ENCODE measurements around the gene CTSF.
"Not testable (repeated sequence)": the region's sequence is repeated elsewhere in the genome, so short reads cannot be mapped to it uniquely, and the experiment has no call there.

Gene CTSF

GRCh38 chr11:66556086-66556485, 12.3 kb downstream of the CTSF start:
- DNase-seq: no peak

DNA sequence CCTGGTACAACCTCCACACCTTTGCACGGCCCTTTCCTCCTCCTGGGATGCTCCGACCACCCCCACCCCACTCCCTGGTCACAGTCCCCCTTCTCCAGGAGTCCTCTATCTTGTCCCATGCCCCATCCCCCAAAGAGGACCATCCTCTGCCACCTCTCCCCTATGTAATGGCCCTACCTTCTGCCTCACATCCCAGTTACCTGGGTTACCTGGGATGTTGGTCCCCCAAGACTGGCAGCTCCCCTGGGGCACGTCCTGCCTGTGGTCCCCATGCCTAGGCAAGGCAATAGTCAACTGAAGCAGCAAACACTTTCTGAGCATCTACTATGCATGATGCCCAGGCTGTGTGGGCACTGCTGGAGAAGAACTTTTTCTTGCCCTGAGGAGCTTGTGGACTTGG, 13.0 kb downstream of the CTSF start:
- no peak for DNase-seq

DNA sequence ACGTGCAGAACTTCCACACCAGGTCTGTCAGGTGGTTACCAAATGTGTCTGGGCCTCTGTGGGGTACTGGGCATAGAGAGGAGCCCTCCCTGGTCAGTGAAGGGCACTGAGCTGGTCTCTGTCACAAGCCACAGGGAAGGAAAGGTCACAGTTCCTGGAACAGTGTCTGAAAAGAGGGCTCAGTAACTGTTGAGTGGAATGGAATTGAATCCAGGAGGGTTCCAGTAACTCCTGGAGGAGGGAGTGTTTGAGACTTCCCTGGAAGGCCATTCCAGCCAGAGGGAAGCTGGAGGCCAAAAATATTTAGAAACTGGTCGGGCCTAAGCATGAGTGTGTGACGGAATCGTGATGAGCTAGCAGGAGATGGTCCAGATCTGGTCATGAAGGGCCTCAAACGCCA, 13.8 kb downstream of the CTSF start:
- DNase-seq: no peak

- no peak for DNase-seq
These were observed 17.5 kb downstream of the CTSF start for GRCh38 chr11:66550887-66551286.

GRCh38 chr11:66549696-66550095, 18.7 kb downstream of the CTSF start:
- no peak for DNase-seq

- no peak for DNase-seq
These were observed 19.4 kb downstream of the CTSF start for GRCh38 chr11:66548774-66549630.

- DNase-seq: no peak
These were observed 20.4 kb downstream of the CTSF start for GRCh38 chr11:66548041-66548440.

- no peak for DNase-seq
These were observed 20.8 kb downstream of the CTSF start for GRCh38 chr11:66547662-66548009.

DNA sequence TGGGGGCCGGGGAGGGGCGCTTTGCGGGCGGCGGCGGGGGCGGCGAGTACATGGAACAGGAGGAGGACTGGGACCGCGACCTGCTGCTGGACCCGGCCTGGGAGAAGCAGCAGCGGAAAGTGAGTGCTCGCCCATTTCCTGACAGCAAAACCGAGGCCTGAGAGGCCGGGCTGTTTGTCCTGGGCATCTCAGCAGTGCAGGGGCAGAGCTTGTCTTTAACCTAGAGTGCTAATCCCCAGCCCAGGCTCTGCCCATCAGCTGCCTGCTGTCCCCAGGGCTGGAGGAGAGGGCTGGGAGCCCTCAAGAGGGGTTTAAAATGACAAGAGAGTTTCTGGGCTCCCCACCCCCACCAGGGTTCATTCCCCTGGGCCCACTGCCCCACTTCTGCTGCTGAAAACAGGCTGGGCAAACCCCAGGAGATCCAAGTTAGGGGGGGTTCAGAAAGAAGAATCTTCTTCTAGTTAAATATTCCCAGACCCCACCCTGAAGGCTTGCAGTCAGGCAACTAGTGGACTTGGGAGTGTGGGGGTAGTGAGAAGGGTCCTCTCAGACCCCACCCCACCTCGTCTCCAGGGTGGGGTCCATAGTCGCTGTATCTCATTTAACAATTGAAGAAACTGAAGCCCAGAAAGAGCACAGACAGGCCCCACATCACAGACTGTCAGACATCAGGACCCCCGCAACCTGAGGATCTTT, 21.3 kb downstream of the CTSF start:
- no peak for DNase-seq

DNA sequence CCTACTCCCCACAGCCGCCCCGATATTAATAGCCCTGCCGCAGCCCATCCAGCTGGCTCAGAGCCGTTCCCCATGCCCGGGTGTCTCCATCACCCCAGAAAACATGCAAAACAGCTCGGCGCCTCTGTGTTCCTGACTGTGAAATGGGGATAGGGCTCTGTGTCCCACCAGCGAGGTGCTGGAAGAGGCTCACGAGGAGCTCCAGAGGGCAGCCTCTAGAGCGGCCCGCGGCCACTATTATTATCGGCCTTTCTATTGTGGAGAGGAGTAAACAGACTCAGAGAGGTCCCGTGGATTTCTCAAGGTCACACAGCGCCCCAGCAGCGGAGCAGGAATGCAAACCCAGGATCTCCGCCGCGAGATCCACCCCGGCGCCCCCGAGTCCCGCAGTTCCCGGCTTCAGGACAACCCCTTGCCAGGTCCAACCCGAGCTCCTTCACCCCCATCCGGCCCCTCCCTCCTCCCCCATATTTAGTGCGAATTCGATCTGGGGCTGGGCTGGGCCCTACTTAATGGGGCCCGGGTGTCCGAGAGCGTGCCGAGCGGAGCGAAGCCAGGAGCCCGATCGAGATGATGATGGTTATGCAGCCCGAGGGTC, 21.9 kb downstream of the CTSF start, which contains the start of gene ACTN3:
ACTN3 (plus strand) TSS at position 536 of the 598 bp plus-strand sequence; CDS start at position 571, 35 bp downstream.
- peak; percentile 45 for DNase-seq

DNA sequence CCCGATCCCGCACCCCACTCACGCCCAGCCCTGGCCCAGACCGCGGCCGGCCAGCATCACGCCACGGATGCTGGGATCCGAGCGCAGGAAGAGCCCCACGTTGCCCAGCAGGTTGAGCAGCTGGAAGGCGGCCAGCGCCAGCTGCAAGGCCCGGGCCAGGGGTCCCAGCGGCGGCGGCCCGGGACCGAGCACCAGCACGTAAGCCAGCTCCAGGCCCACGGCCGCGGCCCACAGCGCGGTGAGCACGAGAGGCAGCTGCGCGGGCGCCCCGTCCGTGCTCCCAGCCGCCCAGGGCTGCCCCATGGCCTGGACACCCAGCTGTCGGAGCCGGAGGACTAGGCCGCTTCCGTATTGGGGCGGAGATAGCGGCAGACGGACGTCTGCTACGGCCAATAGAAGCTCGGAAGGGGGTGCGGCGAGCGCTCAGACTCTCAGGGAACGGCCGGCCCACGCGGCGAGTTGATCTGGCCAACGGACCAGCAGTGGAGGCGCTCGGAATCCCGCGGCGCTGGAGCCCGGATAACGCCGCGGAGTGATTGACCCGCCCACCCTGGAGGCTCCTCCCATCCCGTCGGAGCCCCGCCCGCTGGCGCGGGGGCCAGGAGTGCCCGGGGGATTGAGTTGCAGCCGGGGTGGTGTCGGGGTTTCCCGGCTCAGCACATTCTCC, 22.6 kb downstream of the CTSF start, which contains the start of gene ZDHHC24:
ZDHHC24 (minus strand) TSS at position 348 of the 667 bp plus-strand sequence; CDS start at position 303, 45 bp downstream.
- DNase-seq: peak; percentile 97

GRCh38 chr11:66544952-66545351, 23.5 kb downstream of the CTSF start:
- DNase-seq: not testable (repeated sequence)

GRCh38 chr11:66543263-66544107, 24.9 kb downstream of the CTSF start:
- DNase-seq: peak; percentile 57

GRCh38 chr11:66542362-66542761, 26.0 kb downstream of the CTSF start:
- no peak for DNase-seq

GRCh38 chr11:66541892-66542291, 26.5 kb downstream of the CTSF start:
- no peak for DNase-seq

- not testable (repeated sequence) for DNase-seq
These were observed 27.8 kb downstream of the CTSF start for GRCh38 chr11:66540598-66540997.

GRCh38 chr11:66539870-66540213, 28.6 kb downstream of the CTSF start:
- no peak for DNase-seq

DNA sequence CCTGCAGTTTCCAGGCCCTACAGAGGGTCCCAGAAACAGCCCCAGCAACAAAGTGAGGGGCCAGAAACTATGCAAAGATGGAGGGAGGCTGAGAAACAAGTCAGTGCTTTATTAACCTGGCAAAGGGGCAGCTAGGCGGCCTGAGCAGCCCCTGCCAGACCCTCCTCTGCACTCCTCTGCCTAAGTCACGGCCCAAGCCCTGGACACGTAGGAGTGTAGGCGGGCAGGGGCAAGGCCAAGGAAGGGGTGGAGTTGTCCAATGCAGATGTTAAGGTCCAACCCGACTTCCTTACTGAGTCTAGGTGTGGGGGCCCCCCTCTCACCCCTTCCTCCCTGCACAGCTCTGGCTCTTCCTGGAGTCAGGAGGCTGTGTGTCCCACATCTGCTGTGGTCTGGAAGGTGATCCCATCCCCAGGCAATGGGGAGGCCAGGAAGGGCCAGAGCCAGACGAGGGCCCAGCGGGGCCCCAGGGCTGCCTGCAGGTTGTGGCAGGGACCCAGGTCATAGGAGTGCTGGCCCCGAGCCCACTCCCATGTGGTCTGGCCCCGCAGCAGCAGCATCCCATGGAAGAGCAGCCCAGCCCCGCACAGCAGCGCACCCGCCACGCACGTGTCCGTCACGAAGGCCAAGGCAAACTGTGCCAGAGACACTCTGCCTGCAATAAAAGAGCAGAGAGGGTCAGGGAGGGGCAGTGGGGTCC, 29.1 kb downstream of the CTSF start:
- DNase-seq: no peak

DNA sequence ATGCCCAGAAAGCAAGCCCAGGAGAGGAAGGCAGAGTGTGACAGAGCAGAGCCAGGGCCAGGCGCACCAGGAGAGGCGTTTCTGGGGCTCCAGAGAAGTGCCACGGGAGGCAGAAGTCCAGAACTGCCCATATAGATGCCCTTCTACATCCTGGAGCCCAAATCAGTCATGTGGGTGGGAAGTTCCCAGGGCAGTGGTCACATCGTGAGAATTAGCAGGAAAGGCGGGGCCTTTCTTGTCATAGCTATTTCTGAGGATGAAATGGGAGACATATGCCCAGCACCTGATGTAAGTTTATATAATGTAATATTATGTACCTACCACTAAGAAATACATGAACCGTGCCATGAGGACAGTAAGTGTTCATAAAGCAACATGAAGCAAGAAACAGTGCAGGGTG, 35.6 kb downstream of the CTSF start:
- no peak for DNase-seq

GRCh38 chr11:66531841-66532240, 36.6 kb downstream of the CTSF start:
- no peak for DNase-seq

DNA sequence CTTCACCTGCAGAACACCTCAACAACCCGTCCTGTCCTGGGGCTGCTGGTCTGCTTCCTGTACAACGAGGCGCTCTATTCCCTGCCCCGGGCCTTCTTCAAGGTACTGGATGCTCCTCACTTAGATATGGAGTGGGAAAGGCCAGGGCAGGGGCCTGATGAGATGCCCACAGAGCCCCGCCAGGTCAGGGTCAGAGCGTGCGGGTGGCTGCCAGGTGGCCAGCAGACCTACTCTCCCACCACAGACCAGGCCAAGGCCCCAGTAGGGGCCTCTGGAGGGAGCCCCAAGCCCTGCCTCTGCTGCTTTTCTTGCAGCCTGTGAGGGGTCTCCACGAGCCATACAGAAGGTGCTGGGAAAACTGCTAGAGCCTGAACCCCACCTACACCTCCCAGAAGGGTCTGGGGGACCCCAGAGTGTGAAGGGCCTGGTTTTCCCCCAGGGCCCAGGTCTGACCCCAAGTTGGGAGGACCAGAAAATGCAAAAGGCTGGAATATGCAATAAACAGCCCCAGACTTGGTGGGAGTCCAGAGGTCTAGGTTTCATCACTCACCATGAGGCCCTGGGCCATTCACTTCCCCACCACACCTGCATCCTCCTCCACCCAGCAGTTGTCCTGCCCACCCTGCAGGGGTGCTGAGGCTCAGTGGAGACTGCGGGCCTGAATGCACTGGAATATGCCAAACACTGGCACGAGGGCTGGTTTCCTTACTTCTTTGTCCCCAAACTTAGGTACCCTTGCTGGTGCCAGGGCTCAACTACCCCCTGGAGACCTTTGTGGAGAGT, 37.3 kb downstream of the CTSF start:
- DNase-seq: no peak
